KMS-11 (cell line): Measurements from ENCODE around the gene EDNRB.

Source experiments
- H2AFZ ChIP-seq: fragments of 200-600 bp; sonication (generic); 2 replicates; pipeline ENCODE4 v1.6.1; 2016; ENCODE audit warnings: antibody characterized with exemption, mixed run types, low read depth
- H3K27ac ChIP-seq: fragments of 200-600 bp; sonication (generic); 2 replicates; pipeline ENCODE4 v1.6.1; 2016; ENCODE audit warnings: mild to moderate bottlenecking, mixed run types
- H3K27me3 ChIP-seq: fragments of 200-600 bp; sonication (generic); 2 replicates; pipeline ENCODE4 v1.6.1; 2017; ENCODE audit warnings: mild to moderate bottlenecking, low read depth, mixed run types, moderate library complexity; ENCODE audit not compliant: insufficient read depth
- H3K36me3 ChIP-seq: fragments of 200-600 bp; sonication (generic); 2 replicates; pipeline ENCODE4 v1.6.1; 2017; ENCODE audit warnings: mild to moderate bottlenecking, mixed run types; ENCODE audit not compliant: insufficient read depth
- H3K4me1 ChIP-seq: fragments of 200-600 bp; sonication (generic); 2 replicates; pipeline ENCODE4 v1.6.1; 2016; ENCODE audit warnings: mild to moderate bottlenecking, low read depth, mixed run types; ENCODE audit not compliant: poor library complexity, severe bottlenecking
- H3K4me2 ChIP-seq: fragments of 200-600 bp; sonication (generic); 2 replicates; pipeline ENCODE4 v1.7.0; 2016; ENCODE audit warnings: mild to moderate bottlenecking, mixed run types
- H3K4me3 ChIP-seq: fragments of 200-600 bp; sonication (generic); IDR thresholded peaks from 2 replicates; pipeline ENCODE4 v1.6.1; 2017; ENCODE audit warnings: low read depth, low read length, mixed read lengths; ENCODE audit not compliant: insufficient read depth
- H3K79me2 ChIP-seq: fragments of 200-600 bp; sonication (generic); 2 replicates; pipeline ENCODE4 v1.6.1; 2016; ENCODE audit warnings: low read depth, mixed run types; ENCODE audit not compliant: insufficient read depth
- H3K9ac ChIP-seq: fragments of 200-600 bp; sonication (generic); 2 replicates; pipeline ENCODE4 v1.6.1; 2016; ENCODE audit warnings: mild to moderate bottlenecking, mixed run types
- H4K20me1 ChIP-seq: fragments of 200-600 bp; sonication (generic); 2 replicates; pipeline ENCODE4 v1.6.1; 2016; ENCODE audit warnings: mild to moderate bottlenecking, mixed run types; ENCODE audit not compliant: insufficient read depth
- CTCF ChIP-seq: fragments of 200-600 bp; sonication (generic); conservative IDR thresholded peaks from 2 replicates; pipeline ENCODE4 v1.6.1; 2017; ENCODE audit warnings: low read depth, mild to moderate bottlenecking, antibody characterized with exemption, low read length, moderate library complexity, mixed read lengths

EDNRB gene

GRCh38 chr13:77898097-77898496 lies 20.5 kb downstream of the EDNRB start:
- Histone ChIP-seq H3K4me2 (no peak overlapping the region), H3K4me3 (no peak overlapping the region), H3K27ac (no peak overlapping the region), H3K27me3 (no peaks in the 10 kb centered on the region), H3K79me2 (no peaks in the 10 kb centered on the region), H3K36me3 (no peaks in the 10 kb centered on the region), H3K9ac (no peak overlapping the region), H3K4me1 (no peaks in the 10 kb centered on the region), H2AFZ (no peak overlapping the region), H4K20me1 (no peaks in the 10 kb centered on the region)
- TF ChIP-seq CTCF, result no peak

- H2AFZ ChIP-seq, result no peak overlapping the region
- no peak overlapping the region for H3K9ac ChIP-seq
- no peaks in the 10 kb centered on the region for H3K27me3 ChIP-seq
- no peak overlapping the region for H3K4me3 ChIP-seq
- no peak for TF ChIP-seq CTCF
- no peaks in the 10 kb centered on the region for H4K20me1 ChIP-seq
- H3K36me3 ChIP-seq, result no peaks in the 10 kb centered on the region
- no peaks in the 10 kb centered on the region for H3K4me1 ChIP-seq
- H3K79me2 ChIP-seq, result no peaks in the 10 kb centered on the region
- no peak overlapping the region for H3K4me2 ChIP-seq
- no peak overlapping the region for H3K27ac ChIP-seq
Measured at GRCh38 chr13:77896977-77897376, 21.7 kb downstream of the EDNRB start.

DNA sequence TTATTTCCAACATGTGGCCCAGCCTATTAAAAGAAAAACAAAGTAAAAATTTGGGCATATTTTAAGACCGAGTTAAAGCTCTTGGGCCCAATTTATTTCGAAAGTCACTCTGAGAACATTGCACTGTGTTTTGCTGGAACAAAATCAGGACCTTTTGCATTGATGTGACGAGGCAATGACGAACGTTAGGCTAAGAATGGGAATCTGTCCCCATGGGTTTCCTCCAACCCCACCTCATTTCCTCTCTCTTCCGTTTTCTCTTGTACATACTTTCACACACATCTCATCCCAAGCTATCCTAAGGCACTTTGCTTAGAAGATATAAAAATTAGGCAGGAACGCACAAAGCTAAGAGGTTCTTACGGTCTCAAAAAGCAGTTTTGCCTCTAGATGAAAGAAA lies 22.1 kb downstream of the EDNRB start:
- no peak overlapping the region for H3K9ac ChIP-seq
- no peaks in the 10 kb centered on the region for H3K27me3 ChIP-seq
- H4K20me1 ChIP-seq, result no peaks in the 10 kb centered on the region
- H3K4me3 ChIP-seq, result no peak overlapping the region
- no peaks in the 10 kb centered on the region for H3K4me1 ChIP-seq
- H3K79me2 ChIP-seq, result no peaks in the 10 kb centered on the region
- H3K27ac ChIP-seq, result no peak overlapping the region
- no peaks in the 10 kb centered on the region for H3K36me3 ChIP-seq
- no peak for TF ChIP-seq CTCF
- no peak overlapping the region for H3K4me2 ChIP-seq
- no peak overlapping the region for H2AFZ ChIP-seq

DNA sequence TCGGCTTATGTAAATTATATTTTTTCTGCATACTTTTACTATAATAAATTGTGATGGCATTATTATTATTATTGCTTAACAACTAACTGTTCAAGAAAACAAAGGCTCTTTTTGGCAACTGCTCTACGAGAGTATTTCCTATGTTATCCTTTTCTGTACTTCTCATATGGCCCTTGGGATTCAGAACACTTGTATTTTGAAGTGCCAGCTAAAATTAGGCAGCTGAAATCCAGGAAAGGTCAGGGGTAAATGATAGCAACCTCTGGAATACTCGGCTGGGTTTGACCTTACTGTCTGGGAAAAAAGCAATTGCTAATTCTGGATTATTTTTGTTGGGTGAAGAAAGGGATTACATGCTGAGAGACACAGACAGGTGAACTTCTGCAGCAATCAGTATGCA lies 23.9 kb downstream of the EDNRB start:
- no peak overlapping the region for H3K9ac ChIP-seq
- H3K4me3 ChIP-seq, result no peak overlapping the region
- no peak overlapping the region for H3K4me2 ChIP-seq
- H3K27ac ChIP-seq, result no peak overlapping the region
- H3K27me3 ChIP-seq, result no peaks in the 10 kb centered on the region
- no peak for TF ChIP-seq CTCF
- H2AFZ ChIP-seq, result no peak overlapping the region
- H3K79me2 ChIP-seq, result no peaks in the 10 kb centered on the region
- no peaks in the 10 kb centered on the region for H3K36me3 ChIP-seq
- H3K4me1 ChIP-seq, result no peaks in the 10 kb centered on the region
- H4K20me1 ChIP-seq, result no peaks in the 10 kb centered on the region

DNA sequence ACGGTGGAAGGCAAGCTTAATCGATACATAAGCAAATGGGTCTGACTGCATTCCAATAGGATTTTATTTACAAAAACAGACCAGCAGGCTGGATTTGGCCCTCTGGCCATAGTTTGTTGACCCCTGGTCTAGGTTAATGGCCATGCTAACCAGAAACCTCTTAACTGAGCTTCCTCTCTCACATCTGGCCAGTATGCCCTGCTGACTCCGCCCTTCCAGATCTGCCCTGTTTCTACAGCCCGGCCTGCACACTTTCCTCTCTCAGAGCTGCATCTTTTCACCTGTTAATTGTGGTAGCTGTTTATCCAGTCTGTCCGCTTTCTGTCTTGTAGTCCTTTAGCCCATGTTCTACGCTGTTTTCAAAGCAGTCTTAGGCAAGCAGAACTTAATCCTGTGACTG lies 25.6 kb downstream of the EDNRB start:
- Histone ChIP-seq H3K4me3 (no peak overlapping the region), H3K36me3 (no peaks in the 10 kb centered on the region), H4K20me1 (no peaks in the 10 kb centered on the region), H3K27me3 (no peaks in the 10 kb centered on the region), H3K27ac (no peak overlapping the region), H3K4me2 (no peak overlapping the region), H3K9ac (no peak overlapping the region), H2AFZ (no peak overlapping the region), H3K4me1 (no peaks in the 10 kb centered on the region), H3K79me2 (no peaks in the 10 kb centered on the region)
- no peak for TF ChIP-seq CTCF
